NCI-H2107 treated with DMSO at 0.1 percent for 48 hours (cell line): ENCODE data around the gene CXCL17.
"Not testable (repeated sequence)": the region's sequence is repeated elsewhere in the genome, so short reads cannot be mapped to it uniquely, and the experiment has no call there.

Experiments
- DNase-seq: peaks from one replicate; lab custom pipeline; 2025; ENCODE audit not compliant: unreplicated experiment; lab: John Stamatoyannopoulos, UW

CXCL17 gene

DNA sequence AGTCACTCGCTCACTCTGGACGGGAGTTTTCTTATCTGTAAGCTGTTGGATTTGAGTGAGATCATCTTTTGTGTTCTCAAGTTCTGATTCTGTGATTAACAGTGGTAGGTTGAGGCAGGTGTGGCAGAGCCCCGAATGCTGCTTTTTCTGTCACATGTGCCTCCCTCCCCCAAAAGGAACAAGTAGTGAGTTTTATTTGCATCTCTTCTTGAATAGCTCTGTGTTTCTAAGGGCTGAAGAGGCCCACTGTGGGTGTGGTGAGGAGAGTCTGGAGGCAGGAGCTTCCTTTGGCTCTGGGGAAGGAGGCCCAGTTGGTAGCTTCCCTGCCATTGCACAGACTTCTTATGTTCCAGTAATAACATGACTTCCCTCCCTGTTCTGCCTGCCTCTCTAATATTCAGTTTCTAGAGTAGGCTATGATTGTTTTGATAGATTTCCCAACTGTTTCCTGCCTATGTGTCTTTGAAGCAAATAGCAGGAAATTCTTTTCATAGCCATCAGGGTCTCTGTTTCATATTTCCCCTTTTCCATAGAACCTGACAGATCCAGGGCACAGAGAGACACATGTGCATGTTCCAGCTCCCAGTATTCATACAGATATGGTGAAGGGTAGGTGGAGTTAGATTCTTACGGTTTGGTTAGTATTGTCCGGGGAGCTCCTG lies 23.9 kb upstream of the CXCL17 start:
- DNase-seq, result no peak

DNA sequence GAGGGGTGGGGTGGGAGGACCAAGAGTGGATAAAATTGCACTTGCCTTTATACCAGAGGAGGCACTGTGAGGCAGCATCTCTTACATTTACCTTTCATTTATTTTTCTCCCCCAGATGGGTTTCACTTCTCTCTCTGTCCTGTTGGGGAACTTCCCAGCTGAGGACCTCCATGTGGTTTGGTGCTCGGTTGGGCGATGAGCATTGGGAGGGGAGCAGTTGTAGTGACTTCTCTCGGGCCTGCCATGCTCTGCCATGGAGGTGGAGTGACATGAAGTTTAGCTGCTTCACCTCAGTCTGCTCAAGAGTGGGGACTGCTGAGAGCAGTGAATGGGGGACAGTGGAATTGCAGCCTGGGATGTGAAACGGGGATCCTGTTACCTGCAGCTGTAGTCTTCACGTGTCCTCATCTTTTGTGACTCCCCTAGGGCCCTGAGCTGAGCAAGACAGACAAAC lies 23.1 kb upstream of the CXCL17 start:
- peak; percentile 32 for DNase-seq

DNA sequence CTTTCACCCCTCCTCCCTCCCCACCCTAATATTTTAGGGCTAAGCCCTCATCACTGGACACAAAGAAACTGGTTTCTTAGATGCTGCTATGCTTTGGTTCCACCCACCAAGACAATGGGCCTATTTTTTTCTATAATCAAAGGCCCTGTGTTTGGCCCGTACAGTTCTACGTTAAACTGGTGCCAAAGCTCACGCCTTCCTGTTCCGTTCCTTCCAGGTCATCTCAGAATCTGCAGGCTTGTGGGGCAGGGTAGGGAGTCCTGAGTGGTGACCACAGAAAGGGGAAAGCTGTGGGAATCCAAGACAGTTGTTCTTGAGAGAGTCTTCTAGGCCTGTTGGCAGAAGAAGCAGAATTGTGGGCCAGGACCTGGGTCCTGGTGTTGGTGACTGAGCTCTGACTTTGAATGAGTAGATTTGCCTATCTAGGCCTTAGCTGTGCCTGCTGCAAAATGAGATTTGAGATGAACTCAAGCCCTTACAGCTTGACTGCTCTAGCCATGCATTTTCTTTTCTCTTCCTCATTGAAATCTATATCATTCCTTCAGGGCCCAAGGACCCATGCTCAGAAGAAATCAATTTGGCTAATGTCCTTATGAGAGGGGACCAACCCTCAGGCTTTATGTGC lies 19.1 kb upstream of the CXCL17 start:
- DNase-seq, result no peak

DNA sequence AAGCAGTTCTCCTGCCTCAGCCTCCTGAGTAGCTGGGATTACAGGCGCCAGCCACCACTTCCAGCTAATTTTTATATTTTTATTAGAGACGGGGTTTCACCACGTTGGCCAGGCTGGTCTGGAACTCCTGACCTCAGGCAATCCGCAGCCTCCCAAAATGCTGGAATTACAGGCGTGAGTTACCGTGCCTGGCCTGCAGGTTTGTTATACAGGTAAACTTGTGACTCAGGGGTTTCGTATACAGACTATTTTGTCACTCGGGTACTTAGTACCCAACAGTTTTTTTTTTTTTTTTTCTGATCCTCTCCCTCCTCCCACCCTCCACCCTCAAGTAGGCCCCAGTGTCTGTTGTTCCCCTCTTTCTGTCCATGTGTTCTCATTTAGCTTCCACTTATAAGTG lies 18.5 kb upstream of the CXCL17 start:
- DNase-seq, result not testable (repeated sequence)

DNA sequence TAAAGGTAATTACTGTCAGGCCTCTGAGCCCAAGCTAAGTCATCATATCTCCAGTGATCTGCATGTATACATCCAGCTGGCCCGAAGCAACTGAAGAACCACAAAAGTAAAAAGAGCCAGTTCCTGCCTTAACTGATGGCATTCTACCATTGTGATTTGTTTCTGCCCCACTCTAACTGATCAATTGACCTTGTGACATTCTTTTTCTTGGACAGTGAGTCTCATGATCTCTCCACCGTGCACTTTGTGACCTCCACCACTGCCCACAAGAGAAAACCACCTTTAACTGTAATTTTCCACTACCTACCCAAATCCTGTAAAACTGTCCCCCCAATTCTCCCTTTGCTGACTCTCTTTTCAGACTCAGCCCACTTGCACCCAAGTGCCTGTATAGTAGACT lies 17.2 kb upstream of the CXCL17 start:
- DNase-seq, result no peak

DNA sequence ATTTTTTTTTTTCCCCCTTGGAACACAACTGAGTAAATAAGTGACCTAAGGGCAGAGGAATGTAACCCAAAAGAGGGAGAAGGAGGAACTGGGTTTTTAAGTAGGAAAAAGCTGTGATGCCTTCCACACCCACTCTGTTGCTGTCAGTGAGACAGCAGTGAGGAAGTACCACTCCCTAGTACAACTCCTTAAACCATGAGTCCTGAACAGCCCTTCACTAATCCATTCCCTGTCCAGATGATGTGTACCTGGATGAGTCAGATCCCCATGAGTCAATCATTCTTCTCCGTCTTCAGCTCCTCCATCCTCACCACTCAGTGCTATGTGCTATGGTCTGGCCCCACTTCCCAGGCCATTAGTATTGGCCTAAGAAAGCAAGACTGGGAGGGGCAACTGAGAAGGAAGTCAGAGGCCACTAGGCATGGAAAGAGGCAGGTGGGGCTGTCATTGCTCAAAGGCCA lies 12.9 kb upstream of the CXCL17 start:
- no peak for DNase-seq

DNA sequence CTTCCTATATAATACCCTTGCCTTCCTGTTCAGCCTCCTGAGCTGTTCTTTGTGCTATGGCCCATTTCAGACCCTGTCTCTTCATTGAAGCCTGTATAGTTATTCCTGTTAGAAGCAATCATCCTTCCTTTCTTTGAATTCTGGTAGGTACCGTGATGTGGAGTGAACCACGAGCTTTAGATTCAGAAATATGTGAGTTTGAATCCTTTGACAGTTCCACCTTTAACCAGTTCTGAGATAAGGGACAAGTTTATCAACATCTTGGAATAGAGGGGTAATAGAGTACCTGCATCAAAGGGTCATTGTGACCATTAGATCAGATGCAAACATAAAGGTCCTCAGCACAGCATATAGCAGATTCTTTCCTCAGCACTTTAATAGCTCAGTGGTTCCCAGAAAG lies 12.3 kb upstream of the CXCL17 start:
- DNase-seq, result no peak

DNA sequence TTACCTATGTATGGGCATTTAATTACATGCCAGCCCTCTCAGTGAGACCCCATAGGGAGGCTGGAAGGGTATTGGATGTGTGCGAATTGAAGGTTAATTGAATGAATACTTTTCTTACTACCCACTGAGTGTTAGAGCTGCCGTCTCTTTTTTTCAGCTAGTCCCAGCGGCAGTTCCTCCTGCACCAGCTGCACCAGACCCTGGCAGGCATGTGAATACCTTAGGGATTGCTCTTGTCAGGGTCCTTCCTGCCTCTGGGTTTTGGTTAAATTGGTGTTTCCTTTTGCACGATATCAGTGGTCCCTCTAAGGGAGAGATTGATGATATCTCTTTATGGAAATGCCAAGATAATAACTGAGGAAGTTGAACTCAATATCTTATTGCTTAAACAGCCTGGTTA lies 9.8 kb upstream of the CXCL17 start:
- DNase-seq, result no peak

DNA sequence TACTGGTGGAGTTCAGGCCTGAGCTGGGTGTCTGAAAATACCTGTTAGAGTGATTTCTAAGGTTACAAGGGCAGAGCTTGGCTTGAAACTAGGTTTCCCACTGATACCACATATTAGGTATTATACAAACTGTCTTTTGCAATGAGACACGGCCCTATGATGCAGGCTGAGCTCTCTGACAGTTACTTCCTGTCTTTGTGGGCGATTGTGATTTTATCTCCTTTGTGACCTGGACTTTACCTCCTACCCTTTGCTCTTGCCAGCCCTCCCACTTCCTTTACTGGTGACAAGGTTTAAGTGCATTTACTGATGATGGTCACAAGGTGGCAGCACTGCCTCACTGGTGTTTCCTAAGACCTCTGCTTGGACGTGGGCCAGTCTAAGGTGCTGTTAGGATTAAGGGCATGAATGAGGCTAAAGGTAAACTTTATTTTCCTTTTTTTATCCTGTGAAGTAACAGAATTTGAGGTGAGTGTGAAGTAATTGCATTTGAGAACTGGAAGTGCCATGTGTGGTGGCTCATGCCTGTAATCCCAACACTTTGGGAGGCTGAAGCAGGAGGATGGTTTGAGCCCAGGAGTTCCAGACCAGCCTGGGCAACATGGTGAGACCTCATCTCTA lies 7.7 kb upstream of the CXCL17 start:
- peak; percentile 54 for DNase-seq

DNA sequence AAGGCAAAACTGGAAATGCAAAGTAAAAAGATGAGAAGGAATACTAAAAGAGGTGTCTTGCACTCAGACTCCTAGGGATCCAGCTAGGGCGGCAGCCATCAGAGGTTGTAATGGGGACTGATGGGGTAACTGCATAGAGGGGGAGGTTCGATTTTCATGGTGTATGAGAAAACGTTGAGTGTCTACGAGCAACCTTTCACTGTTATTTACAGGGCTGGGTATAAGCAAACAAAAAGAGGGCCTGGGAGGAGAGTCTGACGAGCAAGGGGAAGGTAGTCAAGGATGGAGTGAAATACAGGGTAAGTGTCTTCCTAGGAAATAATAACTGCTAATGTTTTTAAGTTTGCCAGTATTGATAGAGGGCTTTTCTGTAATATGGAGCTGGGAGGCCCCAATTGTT lies 5.6 kb upstream of the CXCL17 start:
- not testable (repeated sequence) for DNase-seq

DNA sequence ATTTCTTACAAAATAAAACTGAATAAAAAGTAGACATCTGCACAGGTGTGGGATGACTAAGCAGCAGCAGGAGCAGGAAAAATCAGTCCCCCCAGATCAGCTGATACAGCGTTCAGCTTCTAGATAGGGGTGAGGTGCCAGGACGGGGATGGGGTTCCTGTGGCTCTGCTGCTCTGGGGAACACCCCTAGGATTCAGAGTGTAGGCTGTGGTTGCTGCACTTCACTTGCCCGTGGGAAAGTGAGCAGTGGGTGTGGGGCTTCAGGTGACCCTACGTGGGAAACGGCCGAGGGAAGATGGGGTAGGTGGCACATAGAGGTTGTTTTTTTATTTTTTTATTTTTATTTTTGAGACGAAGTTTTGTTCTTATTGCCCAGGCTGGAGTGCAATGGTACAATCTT lies 3.2 kb upstream of the CXCL17 start:
- DNase-seq, result no peak

DNA sequence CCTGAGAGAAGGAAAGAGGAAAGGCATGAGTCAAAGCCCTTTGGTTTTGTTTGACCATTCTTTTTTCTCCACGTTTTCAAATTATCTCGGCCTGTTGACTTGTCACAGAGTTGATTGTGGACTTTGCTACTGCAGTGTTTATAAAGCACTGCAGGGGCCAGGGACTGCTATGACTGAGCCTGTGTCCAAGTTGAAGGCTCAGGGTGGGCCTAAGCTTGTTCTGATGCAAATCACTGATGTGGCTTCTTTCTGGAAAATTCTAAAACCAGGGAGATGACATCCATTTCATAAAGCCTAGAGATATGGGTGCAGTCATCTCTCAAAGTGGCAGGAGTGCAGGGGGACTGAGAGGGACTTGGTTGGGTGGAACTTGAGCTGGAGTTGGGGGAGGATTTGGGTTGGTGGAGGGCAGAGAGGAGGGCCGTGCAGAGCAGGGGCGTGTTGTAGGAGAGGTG lies 1.2 kb upstream of the CXCL17 start:
- DNase-seq, result no peak

DNA sequence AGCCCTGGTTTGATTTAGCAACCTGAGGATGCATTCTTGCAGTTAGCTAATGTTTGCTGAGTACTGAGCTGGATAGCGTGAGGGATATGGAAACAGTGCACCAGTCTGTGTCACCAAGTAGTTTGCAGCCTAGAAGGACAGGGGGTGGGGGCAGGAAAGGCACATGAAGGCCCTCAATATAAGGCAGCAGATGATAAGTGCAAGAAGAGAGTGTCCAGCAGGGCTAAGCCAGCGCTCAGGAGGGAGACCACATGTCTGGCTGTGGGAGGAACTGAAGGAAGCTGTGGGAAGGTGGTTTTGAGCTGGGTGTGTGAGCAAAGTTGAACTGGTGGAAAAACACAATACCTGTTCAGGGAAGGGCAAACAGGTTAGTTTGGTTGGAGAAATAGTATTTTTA lies 1.7 kb downstream of the CXCL17 start:
- no peak for DNase-seq

DNA sequence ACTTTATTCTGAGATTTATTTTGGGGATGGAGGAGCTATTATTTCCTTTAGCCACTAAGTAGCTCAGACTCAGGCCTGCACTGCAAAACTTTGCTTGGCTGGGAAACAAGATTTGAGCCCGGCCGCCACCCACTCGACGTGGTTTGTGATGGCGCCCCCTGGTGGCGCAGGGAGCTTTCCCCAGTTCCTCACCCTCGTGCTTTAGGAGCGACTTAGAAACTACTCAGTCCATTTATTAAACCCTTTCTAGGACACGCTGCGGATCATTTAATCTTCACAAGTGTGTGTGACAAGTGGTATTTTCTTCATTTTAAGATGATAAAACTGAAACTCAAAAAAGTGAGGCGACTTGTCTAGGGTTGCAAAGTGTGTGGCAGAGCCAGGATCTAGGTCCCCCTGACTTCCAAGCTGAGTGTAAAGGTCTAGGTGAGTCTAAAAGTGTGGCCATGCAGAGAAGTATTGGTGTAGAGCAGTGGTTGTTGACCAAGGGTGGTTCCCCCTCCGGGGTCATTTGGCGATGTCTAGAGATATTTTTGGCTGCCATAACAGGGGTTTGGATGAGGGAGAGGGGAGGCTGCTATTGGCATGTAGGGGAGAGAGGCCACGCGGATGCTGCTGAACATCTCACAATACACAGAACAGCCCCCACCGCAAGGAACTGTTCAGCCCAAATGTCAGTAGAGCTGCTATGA lies 2.2 kb downstream of the CXCL17 start:
- DNase-seq, result peak; percentile 26

DNA sequence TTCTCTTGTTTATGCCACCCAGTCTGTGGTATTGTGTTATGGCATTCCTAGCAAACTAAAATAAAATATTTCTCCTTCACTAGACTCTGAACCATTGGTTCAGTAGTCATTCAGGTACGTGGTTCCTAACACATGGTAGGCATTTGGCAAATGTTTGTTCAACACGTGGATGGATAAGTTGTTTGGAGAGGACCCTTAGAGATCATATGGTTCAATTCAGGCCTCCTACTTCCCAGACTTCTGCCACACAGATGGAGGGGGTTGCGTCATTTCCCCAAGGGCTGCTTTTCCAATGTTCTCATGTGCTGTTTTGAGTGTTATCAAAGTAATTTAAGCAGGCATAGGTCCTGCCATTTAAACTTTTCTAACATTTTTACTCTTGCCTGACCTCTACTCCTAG lies 6.7 kb downstream of the CXCL17 start:
- peak; percentile 39 for DNase-seq

DNA sequence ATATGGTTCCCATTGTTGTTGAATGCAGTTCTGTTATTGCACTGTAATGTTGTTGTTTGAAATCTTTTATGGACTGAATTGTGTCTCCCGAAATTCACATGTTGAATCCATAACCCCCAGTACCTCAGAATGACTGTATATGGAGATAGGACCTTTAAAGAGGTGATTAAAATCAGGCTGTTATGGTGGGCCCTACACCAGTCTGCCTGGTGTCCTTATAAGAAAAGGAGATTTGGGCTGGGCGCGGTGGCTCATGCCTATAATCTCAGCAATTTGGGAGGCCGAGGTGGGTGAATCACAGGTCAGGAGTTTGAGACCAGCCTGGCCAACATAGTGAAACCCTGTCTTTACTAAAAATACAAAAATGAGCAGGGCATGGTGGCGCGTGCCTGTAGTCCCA lies 7.4 kb downstream of the CXCL17 start:
- no peak for DNase-seq

DNA sequence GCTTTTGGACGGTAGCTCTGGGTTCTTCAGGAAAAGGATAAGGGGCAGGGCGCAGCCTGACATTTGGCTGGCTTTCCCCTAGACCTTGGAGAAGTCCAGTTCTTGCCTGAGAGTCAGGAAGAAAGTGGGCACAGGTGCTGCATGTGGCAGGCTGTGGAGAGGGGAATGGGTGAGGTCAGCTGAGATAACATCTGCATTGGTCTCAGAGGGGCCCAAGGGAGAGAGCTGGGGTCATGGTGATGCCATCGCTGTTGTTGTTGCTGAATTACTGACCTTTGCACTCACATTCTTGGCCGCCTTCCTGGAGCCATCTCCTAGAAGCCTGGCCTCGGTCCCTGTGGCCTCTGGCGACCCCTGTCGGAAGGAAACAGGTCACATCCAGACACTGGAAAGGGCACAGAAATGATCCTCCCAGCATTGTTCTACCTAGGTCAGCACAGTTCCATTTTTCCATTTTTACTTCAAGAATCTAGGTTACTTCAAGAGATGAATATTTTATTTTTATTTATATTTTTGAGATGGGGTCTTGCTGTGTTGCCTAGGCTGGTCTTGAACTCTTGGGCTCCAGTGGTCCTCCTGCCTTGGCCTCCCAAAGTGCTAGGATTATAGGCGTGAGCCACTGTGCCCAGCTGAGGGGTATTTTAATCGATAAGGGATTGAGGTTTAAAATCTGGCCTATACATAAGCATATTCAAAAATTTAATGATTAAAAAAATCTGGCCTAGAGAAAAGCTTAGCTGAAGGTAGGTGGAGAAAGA lies 9.1 kb downstream of the CXCL17 start:
- peak; percentile 60 for DNase-seq

DNA sequence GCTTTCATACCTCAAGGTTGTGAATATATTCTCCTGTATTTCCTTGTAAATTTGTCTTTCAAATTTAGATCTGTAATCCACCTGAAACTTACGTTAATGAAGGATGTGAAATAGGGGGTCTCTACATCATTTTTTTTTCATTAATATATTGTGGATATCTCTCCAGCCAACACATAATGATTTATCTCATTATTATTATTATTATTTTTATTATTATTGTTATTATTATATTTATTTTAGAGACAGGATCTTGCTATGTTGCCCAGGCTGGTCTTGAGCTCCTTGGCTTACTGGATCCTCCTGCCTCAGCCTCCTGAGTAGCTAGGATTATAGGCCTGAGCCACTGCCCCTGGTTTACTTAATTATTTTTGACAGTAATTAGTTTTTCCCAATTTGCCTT lies 11.3 kb downstream of the CXCL17 start:
- no peak for DNase-seq

DNA sequence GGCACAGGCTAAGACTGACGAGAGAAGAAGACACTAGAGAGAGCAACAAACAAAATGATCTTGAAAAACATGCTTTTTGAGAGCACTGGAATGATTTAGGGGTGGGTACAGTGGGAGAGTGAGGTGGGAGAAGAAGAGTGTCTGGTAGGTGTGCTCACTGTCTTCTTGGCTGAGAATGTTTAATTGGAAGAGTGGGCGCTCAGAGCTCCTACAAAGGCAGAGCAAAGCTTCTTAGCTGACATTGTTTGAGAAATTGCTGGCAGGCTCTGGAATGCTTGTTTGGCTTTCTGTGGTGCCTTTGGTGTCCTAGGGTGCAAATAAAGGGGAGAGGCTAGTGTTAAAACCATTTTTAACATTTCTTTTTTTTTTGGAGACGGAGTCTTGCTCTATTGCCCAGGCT lies 14.1 kb downstream of the CXCL17 start:
- no peak for DNase-seq

DNA sequence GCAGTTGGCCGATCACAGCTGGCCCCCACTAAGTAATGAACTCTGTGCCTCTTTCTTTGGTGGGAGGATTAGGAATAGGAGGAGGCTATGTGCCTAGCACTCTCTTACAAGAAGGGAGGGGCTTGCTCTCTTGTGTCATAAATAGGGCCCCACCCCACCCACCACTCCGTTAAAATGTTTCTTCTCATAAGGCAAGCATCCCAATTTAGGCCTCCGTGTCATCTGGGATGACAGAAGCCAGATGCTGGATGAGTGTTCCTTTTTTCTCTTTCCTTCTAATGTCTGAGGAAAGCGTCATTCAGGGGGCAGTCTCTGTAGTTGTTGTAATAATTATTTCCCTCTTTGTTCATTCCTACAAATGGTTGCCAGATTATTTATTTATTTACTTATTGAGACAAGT lies 15.4 kb downstream of the CXCL17 start, which contains the start of gene LIPE:
TSS of gene LIPE (minus strand) at position 76 of the 400 bp plus-strand sequence. CDS start 239 bp downstream, outside the sequence.
- DNase-seq, result no peak

DNA sequence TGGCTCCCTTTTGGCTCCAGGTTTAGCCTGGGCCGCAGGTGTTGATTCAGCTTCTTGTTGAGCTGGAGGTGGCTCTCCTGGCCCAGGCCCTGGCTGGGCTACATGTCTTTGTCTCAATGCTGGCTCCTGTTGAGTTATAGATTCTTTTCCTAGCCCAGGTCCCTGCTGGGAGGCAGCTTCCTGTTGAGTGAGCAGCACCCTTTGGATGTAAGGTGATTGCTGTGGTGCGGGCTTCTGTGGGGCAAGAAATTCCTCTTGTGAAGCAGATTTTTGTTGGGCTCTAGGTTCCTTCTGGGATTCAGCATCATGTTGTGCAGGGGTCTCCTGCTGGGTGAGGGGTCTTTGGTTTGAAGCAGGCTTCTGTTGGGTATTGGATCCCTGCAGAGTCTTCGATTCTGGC lies 16.1 kb downstream of the CXCL17 start:
- peak; percentile 66 for DNase-seq
